ENCODE data around the gene GNAI3.
A peak's percentile ranks its signal among the peaks of the same experiment; 100 is the strongest.

GNAI3 gene

GRCh38 chr1:109634771-109635750, 86.6 kb downstream of the GNAI3 start:
- no peak for DNase-seq (ENCODE audit: low read depth in 3 of 3, low spot score in 1 of 3)

- no peak for DNase-seq (ENCODE audit: low read depth in 3 of 3, low spot score in 1 of 3)
Observed at GRCh38 chr1:109635862-109636200, 87.4 kb downstream of the GNAI3 start.

DNA sequence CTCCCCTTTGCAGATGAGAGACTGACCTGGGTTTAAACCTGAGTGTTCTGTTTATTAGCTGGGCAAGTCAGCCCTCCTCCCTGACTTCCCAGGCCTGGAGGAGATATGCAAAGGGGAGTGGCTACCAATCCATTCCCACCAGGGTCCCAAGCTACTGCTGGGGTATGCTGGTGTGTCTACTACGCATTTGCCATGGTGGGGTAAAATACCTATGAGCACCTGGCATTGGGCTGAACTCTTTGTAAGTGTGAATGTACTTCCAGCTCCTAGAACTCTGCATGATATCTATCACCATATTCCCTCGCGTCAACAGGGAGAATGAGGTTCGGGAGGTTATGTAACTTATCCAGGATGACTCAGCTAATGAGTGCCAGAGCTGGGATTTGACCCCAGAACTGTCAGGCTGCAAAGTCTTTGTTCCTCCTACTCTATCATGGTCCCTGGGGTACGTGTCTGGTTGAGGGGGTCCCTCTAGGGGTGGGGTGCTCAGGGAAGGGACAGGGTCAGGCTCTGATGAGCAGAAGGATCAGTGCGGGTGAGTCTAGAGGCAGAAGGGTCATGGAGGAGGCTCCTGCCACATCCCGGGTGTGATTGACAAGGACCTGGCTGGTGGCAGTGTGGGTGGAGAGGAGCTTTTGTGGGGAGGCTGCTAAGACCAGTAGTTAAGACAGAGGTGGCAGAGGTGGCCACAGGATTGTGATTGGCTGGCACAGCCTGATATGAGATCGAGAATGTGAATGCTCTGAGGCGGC, 88.0 kb downstream of the GNAI3 start:
- no peak for DNase-seq (ENCODE audit: low read depth in 3 of 3, low spot score in 1 of 3)

GRCh38 chr1:109637446-109637845, 89.0 kb downstream of the GNAI3 start:
- DNase-seq (ENCODE audit: low read depth in 3 of 3, low spot score in 1 of 3): no peak

DNA sequence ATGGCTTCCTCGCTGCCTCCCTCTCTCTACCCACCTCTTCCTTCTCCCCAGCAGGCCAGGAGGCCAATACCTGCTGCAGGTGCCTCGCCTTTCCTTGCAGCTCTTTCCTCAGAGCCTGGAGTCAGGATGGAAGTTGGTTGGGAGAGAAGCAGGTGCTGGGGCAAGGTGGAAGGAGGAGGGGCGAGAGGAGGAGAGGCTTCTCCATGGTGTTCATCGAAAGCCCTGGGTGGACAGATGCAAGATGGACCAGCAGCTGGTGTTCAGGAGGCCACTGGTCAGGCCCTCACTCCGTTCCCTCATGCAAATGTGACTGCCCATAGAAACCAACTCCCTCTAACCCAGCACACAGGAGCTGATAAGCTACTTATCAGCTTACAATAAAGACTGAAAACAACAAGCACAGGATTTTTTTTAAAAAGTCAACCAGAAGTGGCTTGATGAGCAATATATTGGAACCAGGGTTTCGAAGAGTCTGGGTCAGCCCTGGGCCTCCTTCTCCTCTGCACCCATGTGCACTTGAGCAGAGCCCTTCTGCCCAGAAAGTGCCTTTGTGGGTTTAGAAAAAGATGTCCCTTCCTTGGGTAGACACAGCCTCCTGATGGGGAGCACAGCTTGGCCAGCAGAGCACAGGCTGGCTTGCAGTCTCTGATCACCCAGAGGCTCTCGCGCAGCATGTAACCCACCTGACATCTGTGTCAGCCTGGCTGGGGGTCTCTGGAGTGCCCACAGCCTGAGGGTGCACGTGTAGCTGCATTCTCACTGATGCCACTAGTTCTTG, 90.8 kb downstream of the GNAI3 start:
- no peak for DNase-seq (ENCODE audit: low read depth in 3 of 3, low spot score in 1 of 3)

GRCh38 chr1:109639841-109640184, 91.4 kb downstream of the GNAI3 start:
- DNase-seq (ENCODE audit: low read depth in 3 of 3, low spot score in 1 of 3): no peak

DNA sequence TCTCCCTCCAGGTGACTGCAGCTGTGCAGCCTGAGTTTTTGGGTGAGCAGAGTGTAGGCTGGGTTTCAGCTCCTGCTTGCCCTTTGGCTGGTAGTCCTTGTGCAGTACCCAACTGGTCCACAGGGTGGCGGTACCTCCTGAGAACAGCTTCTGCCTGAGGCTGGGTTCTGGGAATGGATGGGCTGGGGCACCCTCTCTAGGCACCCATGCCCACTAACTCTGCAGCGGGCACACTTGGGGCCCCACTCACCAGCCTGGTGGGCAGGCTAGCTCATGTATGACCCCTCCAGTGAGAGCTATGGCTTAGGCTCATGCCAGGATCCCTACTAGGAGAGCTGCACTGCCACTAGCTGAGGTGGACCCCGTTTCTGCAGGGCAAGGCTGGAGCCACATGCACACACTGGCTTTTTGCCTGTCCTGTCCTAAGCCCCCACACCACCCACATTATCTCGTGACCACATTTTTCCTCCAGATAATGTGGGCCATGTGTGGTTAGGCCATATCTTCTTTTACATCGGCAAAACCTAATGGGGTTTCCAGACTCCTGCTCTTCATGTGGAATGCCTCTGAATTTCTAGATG, 92.0 kb downstream of the GNAI3 start:
- peak; percentile 68 to 96 (median 78) for DNase-seq (ENCODE audit: low read depth in 3 of 3, low spot score in 1 of 3)

- no peak for DNase-seq (ENCODE audit: low read depth in 3 of 3, low spot score in 1 of 3)
Observed at GRCh38 chr1:109641078-109641740, 92.8 kb downstream of the GNAI3 start.

- no peak for DNase-seq (ENCODE audit: low read depth in 3 of 3, low spot score in 1 of 3)
Observed at GRCh38 chr1:109641861-109642260, 93.4 kb downstream of the GNAI3 start.

DNA sequence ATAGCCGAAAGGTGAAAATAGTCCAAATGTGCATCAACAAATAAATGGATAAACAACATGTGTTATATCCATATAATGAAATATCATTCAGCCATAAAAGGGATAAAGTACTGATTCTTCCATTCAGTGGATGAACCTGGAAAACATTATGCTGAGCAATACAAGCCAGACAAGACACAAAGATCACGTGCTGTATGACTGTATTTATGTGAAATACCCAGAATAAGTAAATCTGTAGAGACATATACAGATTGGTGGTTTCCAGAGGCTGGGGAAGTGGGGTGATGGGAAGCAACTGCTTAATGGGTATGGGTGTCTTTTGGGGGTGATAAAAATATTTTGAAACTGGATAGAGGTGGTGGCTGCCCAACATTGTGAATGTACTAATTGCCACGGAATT, 94.2 kb downstream of the GNAI3 start:
- no peak for DNase-seq (ENCODE audit: low read depth in 3 of 3, low spot score in 1 of 3)

- DNase-seq (ENCODE audit: low read depth in 3 of 3, low spot score in 1 of 3): peak; percentile 62 to 81 (median 73)
Observed at GRCh38 chr1:109643385-109644230, 95.2 kb downstream of the GNAI3 start.

DNA sequence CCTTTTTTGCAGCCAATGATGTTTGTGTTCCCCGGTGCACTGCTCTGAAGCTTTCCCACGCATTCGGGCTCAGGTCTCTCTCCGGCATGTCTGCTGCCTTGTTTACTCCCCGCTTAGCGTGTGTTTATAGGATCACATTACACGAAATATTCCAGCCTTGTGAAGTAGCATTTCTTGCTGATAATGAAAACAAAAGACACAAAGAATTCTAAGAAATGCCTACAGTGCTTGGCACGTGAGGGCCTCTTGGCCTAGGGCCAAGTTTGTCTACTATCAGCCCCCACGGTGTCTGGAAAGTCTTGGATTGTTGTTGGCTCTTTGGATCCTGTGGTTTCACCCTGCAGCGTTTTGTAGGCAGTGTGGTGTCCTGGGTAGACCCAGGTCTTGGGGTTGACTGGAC, 96.3 kb downstream of the GNAI3 start:
- no peak for DNase-seq (ENCODE audit: low read depth in 3 of 3, low spot score in 1 of 3)

- no peak for DNase-seq (ENCODE audit: low read depth in 3 of 3, low spot score in 1 of 3)
Observed at GRCh38 chr1:109649491-109649914, 101.1 kb downstream of the GNAI3 start.

DNA sequence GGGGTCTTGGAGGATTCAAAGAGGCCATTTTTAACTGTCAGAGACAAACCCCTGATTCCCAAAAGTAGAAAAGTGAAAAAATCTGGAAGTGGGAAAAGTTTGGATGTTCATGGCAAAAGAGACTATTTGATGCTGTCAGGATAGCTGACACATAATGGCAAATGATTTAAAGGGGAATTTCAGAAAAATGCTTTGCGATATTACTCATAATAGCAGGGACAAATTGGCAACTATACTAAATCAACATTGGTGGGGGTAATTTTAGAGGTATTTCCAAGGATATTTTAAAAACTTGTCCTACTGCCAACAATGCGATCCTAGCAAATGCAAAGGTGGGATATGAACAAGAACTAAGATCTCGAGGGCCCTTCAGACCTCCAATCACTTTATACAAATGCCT, 102.2 kb downstream of the GNAI3 start:
- DNase-seq (ENCODE audit: low read depth in 3 of 3, low spot score in 1 of 3): no peak

DNA sequence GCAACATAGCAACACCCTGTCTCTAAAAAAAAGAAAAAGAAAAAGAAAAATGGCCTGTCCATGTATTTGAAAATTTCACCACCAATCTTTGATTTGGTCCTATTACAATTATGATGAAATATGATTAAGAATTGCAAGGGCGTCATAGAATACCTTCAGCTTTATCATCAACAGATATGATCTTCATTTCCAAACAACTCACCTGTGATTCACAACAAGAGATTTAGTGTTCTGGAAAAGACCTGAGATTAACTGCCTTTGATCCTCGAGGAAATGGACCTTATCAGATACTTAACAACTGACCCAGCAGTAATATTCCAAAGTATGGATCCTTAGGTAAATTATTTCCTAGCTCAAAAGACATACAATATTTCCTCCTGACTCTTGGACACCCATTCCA, 104.0 kb downstream of the GNAI3 start:
- no peak for DNase-seq (ENCODE audit: low read depth in 3 of 3, low spot score in 1 of 3)

- no peak for DNase-seq (ENCODE audit: low read depth in 3 of 3, low spot score in 1 of 3)
Observed at GRCh38 chr1:109653306-109653705, 104.9 kb downstream of the GNAI3 start.

DNA sequence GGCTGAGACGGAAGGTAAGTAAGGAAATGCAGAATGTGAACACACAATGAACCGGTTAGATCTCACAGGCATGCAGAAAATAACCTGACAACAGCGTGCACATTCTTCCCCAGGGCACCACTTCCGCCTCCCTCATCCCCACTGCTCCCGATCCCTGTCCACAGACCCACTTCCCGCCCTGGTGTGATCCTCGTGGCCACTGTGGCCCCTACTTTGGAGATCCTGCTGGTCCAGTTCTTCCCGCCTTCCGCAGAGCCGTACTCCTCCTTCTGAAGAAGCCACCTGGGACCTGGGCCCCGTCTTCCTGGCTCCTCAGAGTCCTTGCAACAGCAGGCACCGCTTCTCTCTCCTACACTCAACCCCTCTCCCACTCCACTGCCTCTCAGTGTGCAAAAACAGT, 106.1 kb downstream of the GNAI3 start:
- DNase-seq (ENCODE audit: low read depth in 3 of 3, low spot score in 1 of 3): no peak

DNA sequence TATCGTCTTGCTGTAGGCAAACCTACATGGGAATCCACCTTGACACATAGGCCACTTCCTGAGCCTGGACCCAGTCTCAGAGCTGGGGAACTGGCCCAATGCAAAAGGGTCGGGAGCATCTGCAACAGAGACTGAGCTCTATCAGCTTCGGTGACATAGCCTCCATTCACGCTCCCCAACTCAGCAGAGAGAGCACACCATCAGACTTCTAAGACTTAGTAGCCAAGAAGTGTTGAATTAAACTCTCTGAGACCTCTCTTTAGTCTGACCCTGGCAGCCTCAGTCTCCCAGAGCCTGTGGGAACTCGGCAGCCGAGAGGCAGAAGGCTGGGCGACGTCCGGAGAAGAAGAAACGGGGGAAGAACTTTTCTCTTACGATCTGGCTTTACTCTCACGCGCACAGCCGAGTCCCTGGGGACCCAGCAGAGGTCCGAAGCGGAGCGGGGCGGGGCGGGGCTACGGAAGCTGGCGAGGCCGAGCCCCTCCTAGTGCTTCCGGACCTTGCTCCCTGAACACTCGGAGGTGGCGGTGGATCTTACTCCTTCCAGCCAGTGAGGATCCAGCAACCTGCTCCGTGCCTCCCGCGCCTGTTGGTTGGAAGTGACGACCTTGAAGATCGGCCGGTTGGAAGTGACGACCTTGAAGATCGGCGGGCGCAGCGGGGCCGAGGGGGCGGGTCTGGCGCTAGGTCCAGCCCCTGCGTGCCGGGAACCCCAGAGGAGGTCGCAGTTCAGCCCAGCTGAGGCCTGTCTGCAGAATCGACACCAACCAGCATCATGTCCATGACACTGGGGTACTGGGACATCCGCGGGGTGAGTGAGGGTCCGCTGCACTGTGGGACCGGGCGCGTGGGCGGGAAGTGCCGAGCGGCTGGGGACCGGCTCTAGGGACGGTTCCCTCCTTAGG, 107.5 kb downstream of the GNAI3 start, which contains the start of gene GSTM4:
TSS of gene GSTM4 (plus strand) at position 485 of the 905 bp plus-strand sequence. CDS start at position 776, 291 bp downstream.
- DNase-seq (ENCODE audit: low read depth in 3 of 3, low spot score in 1 of 3): peak in 2 of 3 donors; percentile 8 to 54

GRCh38 chr1:109657395-109657794, 109.0 kb downstream of the GNAI3 start:
- no peak for DNase-seq (ENCODE audit: low read depth in 3 of 3, low spot score in 1 of 3)

Data from stimulated activated CD4-positive, alpha-beta T cell treated with anti-CD3 and anti-CD28 coated beads, TNF-alpha, amount 100 ng/mL, for 1 hour (primary cell).